Erythroblast (primary cell): ENCODE measurements around the gene ARGLU1.

Experiments used
- GATA1 ChIP-seq: IDR thresholded peaks from 2 replicates; pipeline ENCODE4 v1.6.1; 2011; ENCODE audit warnings: low read depth, mild to moderate bottlenecking, control low read depth, low read length, moderate library complexity
- POLR2A ChIP-seq: IDR thresholded peaks from 2 replicates; pipeline ENCODE4 v1.6.1; 2011; ENCODE audit warnings: mild to moderate bottlenecking, low read length

DNA sequence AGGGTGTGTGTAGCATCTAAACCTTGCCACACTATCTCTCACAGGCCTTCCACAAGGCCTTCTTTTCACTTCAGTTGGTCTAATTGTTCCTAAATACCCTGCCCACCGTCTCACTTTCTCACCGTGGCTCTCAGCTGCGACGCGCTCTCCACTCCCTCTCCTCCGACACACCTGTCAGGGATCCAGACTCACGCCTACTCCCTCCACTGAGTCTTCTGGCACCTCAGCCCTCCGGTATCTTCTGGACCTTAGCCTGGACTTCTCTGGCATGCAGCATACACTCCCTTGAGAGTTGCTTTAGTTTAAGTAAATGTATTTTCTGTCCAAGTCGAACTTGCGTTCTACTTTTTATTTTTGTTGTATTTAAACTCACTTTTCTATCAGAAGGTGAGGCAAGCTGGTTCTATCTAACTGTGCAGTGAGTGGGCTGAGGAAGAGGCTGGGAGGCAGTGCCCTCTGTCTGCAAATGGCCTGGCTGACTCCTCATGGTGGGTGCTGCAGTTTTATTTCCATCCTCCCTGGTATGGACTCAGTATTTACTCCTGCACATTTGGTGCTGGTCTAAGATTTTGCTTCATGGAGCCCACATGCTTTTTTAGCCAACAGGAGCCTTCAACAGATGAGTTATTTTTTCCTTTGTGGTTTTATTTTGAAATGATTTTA, 28.5 kb upstream of the ARGLU1 start:
- TF ChIP-seq POLR2A (no peak), GATA1 (no peak)
